IMR-90 (cell line): ENCODE data around the gene MFGE8. TPM values are rescaled to one million over a fixed set of nuclear protein-coding genes. Genes with fewer than 3 reads are reported as not detected.

ENCODE experiments used
- ATAC-seq: fragments of 200-7000 bp; cut with Tn5 transposase; 2 replicates; pipeline ENCODE4 v1.9.1; 2020; ENCODE audit warnings: low read depth, mild to moderate bottlenecking, moderate library complexity
- BruUV-seq: library from RNA; stranded (reverse); fragments of 400-500 nt; replicated peaks from 2 replicates; lab custom pipeline; 2021; lab: Mats Ljungman, UMichigan
- CTCF ChIA-PET: fragments of 300-600 bp; formaldehyde crosslinking; extraction: SDS; loops from one replicate; lab custom pipeline; 2021; ENCODE audit warnings: antibody characterized with exemption; lab: Yijun Ruan, JAX
- POLR2A ChIA-PET: fragments of 300-600 bp; sonication (Branson Sonifier 250); formaldehyde crosslinking; loops from one replicate; lab custom pipeline; 2022; ENCODE audit warnings: antibody characterized with exemption; ENCODE audit not compliant: unreplicated experiment; lab: Charles Lee
- DNase-seq: peaks from one replicate; pipeline ENCODE4 v3.0.0; 2013
- H2AFZ ChIP-seq: replicated peaks from 2 replicates; pipeline ENCODE3; 2013; ENCODE audit warnings: low read length, mild to moderate bottlenecking; ENCODE audit not compliant: poor library complexity
- H2AK5ac ChIP-seq: 2 replicates; pipeline ENCODE4 v1.6.1; 2013; ENCODE audit warnings: low read depth, low read length, inconsistent platforms
- H2AK9ac ChIP-seq: replicated peaks from 2 replicates; pipeline ENCODE3; 2013; ENCODE audit warnings: mild to moderate bottlenecking, low read depth, low read length, moderate library complexity; ENCODE audit not compliant: poor library complexity
- H2BK120ac ChIP-seq: 2 replicates; pipeline ENCODE4 v1.6.1; 2013; ENCODE audit warnings: low read depth, low read length, inconsistent platforms
- H2BK15ac ChIP-seq: 3 replicates; pipeline ENCODE4 v1.6.1; 2013; ENCODE audit warnings: low read depth, low read length, inconsistent platforms
- H2BK20ac ChIP-seq: 2 replicates; pipeline ENCODE4 v1.6.1; 2013; ENCODE audit warnings: low read depth, mild to moderate bottlenecking, inconsistent platforms, low read length, moderate library complexity
- H2BK5ac ChIP-seq: 2 replicates; pipeline ENCODE4 v1.6.1; 2013; ENCODE audit warnings: mild to moderate bottlenecking, low read depth, low read length, inconsistent platforms; ENCODE audit not compliant: poor library complexity, severe bottlenecking
- H3K14ac ChIP-seq: replicated peaks from 2 replicates; pipeline ENCODE4 v1.6.1; 2013; ENCODE audit warnings: low read depth, low read length, inconsistent platforms
- H3K18ac ChIP-seq: 2 replicates; pipeline ENCODE4 v1.6.1; 2013; ENCODE audit warnings: low read depth, low read length, control low read depth
- H3K23ac ChIP-seq: 2 replicates; pipeline ENCODE4 v1.6.1; 2013; ENCODE audit warnings: low read depth, low read length, inconsistent platforms
- H3K27ac ChIP-seq: 2 replicates; pipeline ENCODE4 v1.5.1; 2013; ENCODE audit warnings: mild to moderate bottlenecking, control low read depth, low read length; ENCODE audit not compliant: insufficient read depth
- H3K27me3 ChIP-seq: 2 replicates; pipeline ENCODE4 v1.6.1; 2013; ENCODE audit warnings: low read length; ENCODE audit not compliant: control insufficient read depth, insufficient read depth
- H3K36me3 ChIP-seq: 2 replicates; pipeline ENCODE4 v1.6.1; 2013; ENCODE audit warnings: low read length, mixed read lengths; ENCODE audit not compliant: control insufficient read depth, insufficient read depth
- H3K4ac ChIP-seq: 2 replicates; pipeline ENCODE4 v1.6.1; 2013; ENCODE audit warnings: low read depth, low read length, inconsistent platforms
- H3K4me1 ChIP-seq: 2 replicates; pipeline ENCODE4 v1.6.1; 2013; ENCODE audit warnings: low read length, mixed read lengths; ENCODE audit not compliant: control insufficient read depth, insufficient read depth
- H3K4me2 ChIP-seq: 2 replicates; pipeline ENCODE4 v1.6.1; 2013; ENCODE audit warnings: low read depth, mild to moderate bottlenecking, control low read depth, low read length, moderate library complexity
- H3K4me3 ChIP-seq: 2 replicates; pipeline ENCODE4 v1.5.1; 2013; ENCODE audit warnings: low read depth, mild to moderate bottlenecking, control low read depth, low read length, moderate library complexity; ENCODE audit not compliant: insufficient read depth
- H3K56ac ChIP-seq: 2 replicates; pipeline ENCODE4 v1.6.1; 2013; ENCODE audit warnings: low read length, inconsistent platforms; ENCODE audit not compliant: insufficient read depth; ENCODE audit errors: extremely low read depth
- H3K79me1 ChIP-seq, 2 experiments: 2 replicates each; pipeline ENCODE4 v1.6.1; 2013; ENCODE audit warnings: low read length in 2 of 2, inconsistent platforms in 1 of 2, low read depth in 1 of 2
- H3K9ac ChIP-seq: 2 replicates; pipeline ENCODE4 v1.6.1; 2013; ENCODE audit warnings: low read depth, low read length, control low read depth
- H3K9me1 ChIP-seq: 2 replicates; pipeline ENCODE4 v1.6.1; 2013; ENCODE audit warnings: low read length, inconsistent platforms; ENCODE audit not compliant: insufficient read depth
- H3K9me3 ChIP-seq: 2 replicates; pipeline ENCODE4 v1.6.1; 2013; ENCODE audit warnings: low read length; ENCODE audit not compliant: control insufficient read depth, insufficient read depth
- H4K20me1 ChIP-seq: 2 replicates; pipeline ENCODE4 v1.6.1; 2013; ENCODE audit warnings: low read length, inconsistent platforms; ENCODE audit not compliant: insufficient read depth
- H4K5ac ChIP-seq: 2 replicates; pipeline ENCODE4 v1.6.1; 2013; ENCODE audit warnings: mild to moderate bottlenecking, low read depth, low read length, control low read depth
- H4K8ac ChIP-seq, 2 experiments: 2 replicates each; pipeline ENCODE4 v1.6.1; 2013; ENCODE audit warnings: low read depth in 2 of 2, low read length in 2 of 2, control low read depth in 1 of 2, inconsistent platforms in 1 of 2
- H4K91ac ChIP-seq: 2 replicates; pipeline ENCODE4 v1.6.1; 2013; ENCODE audit warnings: low read depth, low read length, inconsistent platforms; ENCODE audit not compliant: insufficient read depth
- CEBPB ChIP-seq: IDR thresholded peaks from 2 replicates; pipeline ENCODE4 v1.6.1; 2012; ENCODE audit warnings: low read depth, low read length, improper control_type of control experiment
- MAZ ChIP-seq: IDR thresholded peaks from 2 replicates; pipeline ENCODE4 v1.6.1; 2012; ENCODE audit warnings: low read depth, mild to moderate bottlenecking, low read length, improper control_type of control experiment, moderate library complexity, borderline replicate concordance
- MXI1 ChIP-seq: IDR thresholded peaks from 2 replicates; pipeline ENCODE4 v1.6.1; 2012; ENCODE audit warnings: low read depth, mild to moderate bottlenecking, low read length, moderate library complexity, borderline replicate concordance
- NFE2L2 ChIP-seq: fragments of 150-350 bp; IDR thresholded peaks from 2 replicates; pipeline ENCODE4 v1.6.1; 2016; ENCODE audit warnings: low read depth, mild to moderate bottlenecking, low read length
- RAD21 ChIP-seq: IDR thresholded peaks from 2 replicates; pipeline ENCODE4 v1.6.1; 2012; ENCODE audit warnings: low read length, improper control_type of control experiment
- SMC3 ChIP-seq: fragments of 150-350 bp; IDR thresholded peaks from 2 replicates; pipeline ENCODE4 v1.6.1; 2016; ENCODE audit warnings: low read depth, mild to moderate bottlenecking, antibody characterized with exemption, low read length, moderate library complexity
- WGBS, 2 experiments: methylation state at CpG; one replicate each; pipeline versions ENCODE4 v1.1.5 to v1.1.7; 2013; ENCODE audit warnings: missing lambda C conversion rate in 2 of 2; ENCODE audit not compliant: insufficient read length in 1 of 2; ENCODE audit errors: extremely low coverage in 2 of 2; 5-methylcytosine and 5-hydroxymethylcytosine counted together
- dilution Hi-C: fragments of 300-500 bp; cut with HindIII; formaldehyde crosslinking; loops from one replicate; pipeline ENCODE4 v1.14.3; 2018; ENCODE audit warnings: low sequenced_read_pairs; ENCODE audit not compliant: unreplicated experiment
- in situ Hi-C: fragments of 300-500 bp; cut with MboI; formaldehyde crosslinking; loops from 3 replicates; pipeline ENCODE4 v1.14.3; 2019; ENCODE audit warnings: low sequenced_read_pairs, inconsistent platforms, mixed read lengths
- intact Hi-C: fragments of 100-400 bp; cut with micrococcal nuclease; formaldehyde crosslinking; loops from 2 replicates; pipeline ENCODE4 v1.10.0; 2022
- polyA plus RNA-seq, 3 experiments: library from polyadenylated mRNA; depleted of rRNA; stranded (reverse); fragments of >200 nt; gene quantifications; 2 replicates each; pipeline ENCODE4 v1.2.3, GENCODE V29; 2012; ENCODE audit warnings: low replicate concordance in 1 of 3
- total RNA-seq: library from RNA; depleted of rRNA; stranded (reverse); fragments of >200 nt; gene quantifications from 2 replicates; pipeline ENCODE4 v1.2.3, GENCODE V29; 2012
- TF ChIP-seq, protein P1 (sequence below): fragments of 150-350 bp; IDR thresholded peaks from 2 replicates; pipeline ENCODE4 v1.6.1; 2016; ENCODE audit warnings: low read depth, mild to moderate bottlenecking, low read length, moderate library complexity, borderline replicate concordance

The MFGE8 gene
- total and polyA plus RNA-seq, 2 of the 4 experiments (the other 2 are of a cell fraction): 232 to 1,912 TPM

DNA sequence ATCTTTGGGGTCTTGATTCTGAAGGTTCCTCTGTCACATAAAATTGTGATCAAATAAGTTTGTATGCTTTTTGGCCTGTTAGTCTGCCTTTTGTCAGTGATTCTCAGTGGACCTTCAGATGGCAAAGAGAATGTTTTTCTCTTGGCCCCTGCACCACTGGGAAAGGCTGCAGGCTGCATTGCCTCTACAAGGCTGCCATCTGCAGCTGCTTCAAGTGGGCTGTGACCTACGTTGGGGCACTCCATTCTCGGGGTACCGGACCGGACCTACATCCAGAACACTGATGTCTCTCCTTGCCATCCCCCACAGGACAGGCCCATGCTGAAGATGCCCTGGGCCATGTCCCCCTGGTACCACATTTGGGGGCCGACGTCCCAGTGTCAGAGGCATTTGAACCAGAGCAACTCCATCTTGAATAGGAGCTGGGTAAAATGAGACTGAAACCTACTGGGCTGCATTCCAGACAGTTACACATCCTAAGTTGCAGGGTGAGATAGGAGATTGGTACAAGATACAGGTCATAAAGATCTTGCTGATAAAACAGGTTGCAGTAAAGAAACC lies 37.5 kb upstream of the MFGE8 start:
- no peak overlapping the region for H2BK120ac ChIP-seq
- no peak overlapping the region for H2BK20ac ChIP-seq
- no peak overlapping the region for H2BK15ac ChIP-seq
- H3K9me3 ChIP-seq: no peaks in the 10 kb centered on the region
- H4K5ac ChIP-seq: no peak overlapping the region
- H2AFZ ChIP-seq: no peak overlapping the region
- no peak overlapping the region for H3K4me3 ChIP-seq
- TF ChIP-seq RAD21: no peak
- TF ChIP-seq SMC3: no peak
- TF ChIP-seq MAZ: no peak
- TF ChIP-seq, protein P1, sequence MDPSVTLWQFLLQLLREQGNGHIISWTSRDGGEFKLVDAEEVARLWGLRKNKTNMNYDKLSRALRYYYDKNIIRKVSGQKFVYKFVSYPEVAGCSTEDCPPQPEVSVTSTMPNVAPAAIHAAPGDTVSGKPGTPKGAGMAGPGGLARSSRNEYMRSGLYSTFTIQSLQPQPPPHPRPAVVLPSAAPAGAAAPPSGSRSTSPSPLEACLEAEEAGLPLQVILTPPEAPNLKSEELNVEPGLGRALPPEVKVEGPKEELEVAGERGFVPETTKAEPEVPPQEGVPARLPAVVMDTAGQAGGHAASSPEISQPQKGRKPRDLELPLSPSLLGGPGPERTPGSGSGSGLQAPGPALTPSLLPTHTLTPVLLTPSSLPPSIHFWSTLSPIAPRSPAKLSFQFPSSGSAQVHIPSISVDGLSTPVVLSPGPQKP: no peak
- no peak for TF ChIP-seq NFE2L2
- no peak for TF ChIP-seq MXI1
- TF ChIP-seq CEBPB: no peak
- no peak overlapping the region for H3K27ac ChIP-seq
- H4K8ac ChIP-seq: no peak overlapping the region
- no peak overlapping the region for H3K4ac ChIP-seq
- intact Hi-C loops (no loop called here), dilution Hi-C loops (no loop called here), in situ Hi-C loops (no loop called here)
- no peak overlapping the region for H3K14ac ChIP-seq
- H3K9me1 ChIP-seq: no peaks in the 10 kb centered on the region
- H3K9ac ChIP-seq: no peak overlapping the region
- ChIA-PET POLR2A (interaction anchor here (0.5 kb wide), 1 partner anchor 10 kb away, joined by 5 read pairs; no protein-coding TSS in a partner anchor), CTCF (no interaction called here)
- H2BK5ac ChIP-seq: no peak overlapping the region
- H3K23ac ChIP-seq: no peak overlapping the region
- WGBS, 2 experiments: no CpG with 5 or more reads among the region's 6 CpGs
- BruUV-seq: no TSS peak
- no peak overlapping the region for H4K91ac ChIP-seq
- no peaks in the 10 kb centered on the region for H3K79me1 ChIP-seq
- H3K27me3 ChIP-seq: no peaks in the 10 kb centered on the region
- DNase-seq (no peak), ATAC-seq (no peak)
- H2AK9ac ChIP-seq: no peak overlapping the region
- no peak overlapping the region for H2AK5ac ChIP-seq
- peaks cover 2% of the 10 kb centered on the region; the same call in 1 of the 2 replicates for H3K4me1 ChIP-seq
- H4K20me1 ChIP-seq: no peaks in the 10 kb centered on the region
- H3K4me2 ChIP-seq: no peak overlapping the region
- H3K56ac ChIP-seq: no peak overlapping the region
- H3K18ac ChIP-seq: no peak overlapping the region
- H3K36me3 ChIP-seq: no peaks in the 10 kb centered on the region
